DMS 273 (cell line): ENCODE data around the gene PDLIM7.
"Not testable (repeated sequence)": the region's sequence is repeated elsewhere in the genome, so short reads cannot be mapped to it uniquely, and the experiment has no call there.

Source experiments
- DNase-seq: peaks from one replicate; lab custom pipeline; 2025; ENCODE audit not compliant: unreplicated experiment; lab: John Stamatoyannopoulos, UW

The PDLIM7 gene

DNA sequence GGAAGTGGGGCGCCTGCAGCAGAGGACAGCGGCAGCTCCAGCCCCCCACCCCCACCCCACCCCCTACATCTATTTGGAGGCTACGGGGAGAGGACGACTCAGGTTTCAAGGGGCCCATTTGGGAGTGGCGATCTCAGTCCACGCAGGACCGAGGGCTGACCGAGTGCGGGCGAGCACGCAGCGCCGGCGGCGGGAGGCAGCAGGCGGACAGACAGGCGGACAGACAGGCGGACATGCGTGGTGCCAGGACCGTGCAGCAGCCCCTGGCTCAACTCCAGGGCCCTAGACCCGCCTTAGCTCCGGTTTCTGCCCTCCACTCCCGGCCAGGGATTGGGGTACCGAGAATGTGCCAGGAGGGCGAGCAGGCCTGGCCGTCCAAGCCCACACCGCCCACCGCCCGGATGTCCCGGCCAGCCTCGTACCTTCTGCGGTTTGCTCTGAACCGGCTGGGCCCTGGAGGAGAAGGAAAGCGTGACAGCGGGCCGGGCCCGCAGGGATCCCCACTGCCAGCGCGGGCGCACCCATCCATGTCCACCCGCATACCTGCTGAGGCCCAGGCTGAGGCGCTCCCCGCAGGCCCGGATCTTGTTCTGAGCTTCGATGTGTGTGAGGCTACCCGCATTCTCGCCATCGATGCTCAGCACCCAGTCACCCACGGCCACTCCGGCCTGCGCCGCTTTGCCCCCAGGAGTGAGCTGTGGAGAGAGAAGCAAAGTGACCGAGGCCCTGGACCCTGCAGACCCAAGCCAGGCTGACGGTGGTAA, 5.2 kb downstream of the PDLIM7 start:
- no peak for DNase-seq

DNA sequence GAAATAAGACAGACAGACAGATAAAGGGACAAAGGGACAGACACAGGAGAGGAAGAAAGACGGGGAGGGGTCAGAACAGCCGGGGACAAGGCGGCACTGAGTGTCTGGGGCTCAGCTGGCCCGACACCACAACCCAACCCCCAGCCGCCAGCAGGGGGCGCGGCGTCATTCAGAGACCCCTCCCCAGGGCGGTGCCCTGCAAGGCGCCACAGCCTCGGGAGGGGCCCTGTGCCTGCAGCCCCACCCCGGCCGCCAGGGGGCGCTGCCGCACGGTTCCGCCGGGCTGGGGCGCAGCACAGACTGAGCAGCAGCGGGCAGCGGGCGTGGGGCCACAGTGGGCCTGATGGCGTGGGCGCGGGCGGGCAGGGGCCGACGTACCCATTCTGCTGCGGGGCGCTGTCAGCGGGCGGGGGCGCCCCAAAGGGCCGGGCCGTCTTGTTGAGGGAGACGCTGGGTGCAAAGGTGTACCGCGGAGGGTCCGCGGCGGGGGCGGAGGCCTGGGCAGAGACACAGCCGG, 5.9 kb downstream of the PDLIM7 start:
- peak; percentile 51 for DNase-seq

DNA sequence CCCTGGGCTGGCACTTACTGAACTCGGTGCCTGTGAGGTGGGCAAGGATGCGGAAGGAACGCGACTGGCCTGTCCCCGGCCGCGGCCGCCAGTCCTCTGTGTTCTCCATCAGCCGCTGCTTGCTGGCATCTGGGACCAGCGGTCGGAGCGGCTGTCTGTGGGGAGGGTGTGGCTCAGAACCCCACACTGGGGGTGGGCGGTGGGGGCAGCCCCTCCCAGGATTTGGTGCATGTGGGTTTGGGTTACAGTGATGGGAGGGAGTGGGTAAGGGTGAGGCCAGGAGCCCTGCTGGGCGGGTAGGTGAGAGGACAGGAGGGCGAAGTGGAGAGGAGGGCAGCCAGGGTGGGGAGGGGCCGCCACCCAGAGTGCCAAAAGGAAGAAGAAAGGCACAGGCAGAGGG, 6.4 kb downstream of the PDLIM7 start:
- DNase-seq, result no peak

DNA sequence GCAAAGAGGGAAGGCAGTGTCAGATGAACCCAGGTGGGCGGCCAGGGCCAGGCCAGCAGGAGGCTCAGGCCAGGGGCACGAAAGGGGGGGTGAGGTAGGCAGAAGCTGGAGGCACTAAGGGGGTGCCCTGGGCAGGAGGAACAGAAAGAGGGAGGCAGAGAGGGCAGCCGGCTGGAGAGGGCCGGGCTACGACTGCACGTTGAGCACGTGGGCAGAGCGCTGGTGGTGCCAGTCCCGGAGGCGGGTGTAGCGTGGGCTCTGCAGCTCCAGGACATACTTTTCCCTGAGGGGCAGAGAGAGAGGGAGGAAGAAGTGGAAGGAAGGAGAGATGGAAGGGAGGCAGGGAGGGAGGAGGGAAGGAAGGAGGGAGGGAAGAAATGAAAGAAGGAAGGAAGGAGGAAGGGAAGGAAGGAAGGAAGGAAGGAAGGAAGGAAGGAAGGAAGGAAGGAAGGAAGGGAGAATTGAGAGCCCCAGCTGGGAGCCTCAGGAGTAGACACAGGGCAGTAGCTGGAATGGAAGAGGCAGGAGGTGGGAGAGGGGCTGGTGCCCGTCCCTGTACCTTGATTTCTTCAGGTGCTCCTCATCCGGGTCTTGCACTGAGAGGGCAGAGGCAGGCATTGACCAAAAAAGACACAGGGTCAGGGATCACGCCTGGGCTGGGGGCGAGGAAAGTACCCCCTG, 7.0 kb downstream of the PDLIM7 start:
- DNase-seq, result no peak

DNA sequence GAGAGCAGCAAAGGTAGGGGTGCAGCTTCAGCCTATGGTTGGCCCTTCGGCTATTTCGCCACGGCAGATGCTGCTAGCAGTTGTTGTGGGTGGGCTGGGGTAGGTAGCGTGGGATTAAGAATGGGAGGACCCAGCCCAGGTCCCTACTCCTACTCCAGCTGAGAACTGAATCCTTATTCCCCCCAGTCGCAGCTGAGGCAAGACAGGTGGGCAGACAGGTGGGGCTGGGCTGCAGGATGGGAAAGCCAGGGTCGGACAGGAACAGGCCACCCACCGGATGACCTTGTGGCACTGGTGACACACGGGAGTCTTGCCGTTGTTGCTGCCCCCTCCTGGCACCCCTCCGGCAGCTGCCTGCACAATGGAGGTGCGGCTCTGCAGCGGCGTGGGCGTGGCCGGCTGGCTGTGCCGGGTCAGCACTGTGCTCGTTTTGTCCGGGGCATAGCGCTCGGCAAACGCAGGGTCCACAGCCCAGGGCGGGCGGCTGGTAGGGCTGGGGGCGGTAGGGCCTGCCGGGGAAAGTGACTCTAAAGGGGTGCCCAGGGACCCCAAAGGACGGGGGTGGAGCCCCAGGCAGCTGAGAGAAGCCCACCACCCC, 8.2 kb downstream of the PDLIM7 start:
- DNase-seq, result no peak

DNA sequence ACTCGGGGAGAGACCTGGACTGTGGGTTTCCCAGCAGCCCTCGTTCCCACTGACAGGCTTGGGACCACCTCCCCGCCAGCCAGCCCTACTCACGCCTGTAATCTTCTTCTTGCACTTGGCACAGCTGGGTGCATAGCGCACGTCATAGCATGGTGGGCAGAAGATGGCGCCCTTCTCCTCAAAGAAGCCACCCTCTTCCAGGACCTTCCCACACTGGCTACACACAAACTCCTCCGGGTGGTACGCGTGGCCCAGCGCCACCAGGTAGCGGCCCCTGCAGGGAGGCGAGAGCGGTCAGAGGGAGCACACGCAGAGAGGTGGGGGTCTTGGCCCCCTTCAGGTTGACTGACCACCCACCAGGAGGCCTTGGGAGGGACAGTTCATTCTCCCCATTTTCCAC, 9.4 kb downstream of the PDLIM7 start:
- DNase-seq, result no peak

DNA sequence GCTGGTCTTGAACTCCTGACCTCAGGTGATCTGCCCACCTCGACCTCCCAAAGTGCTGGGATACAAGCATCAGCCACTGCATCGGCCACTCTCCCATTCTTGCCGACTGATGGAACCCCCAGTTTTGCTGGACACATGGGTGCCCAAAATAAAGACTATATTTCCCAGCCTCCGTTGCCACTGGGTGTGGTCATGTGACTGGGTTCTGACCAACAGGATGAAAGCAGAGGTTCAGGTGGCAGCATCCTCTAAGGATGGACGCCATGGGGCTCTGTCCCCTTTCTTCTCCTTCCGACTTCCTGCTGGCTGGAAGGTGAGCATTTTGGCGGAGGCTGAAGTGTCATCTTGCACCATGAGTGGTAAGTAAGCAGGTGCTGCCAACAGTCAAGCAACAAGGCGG, 10.3 kb downstream of the PDLIM7 start:
- no peak for DNase-seq

DNA sequence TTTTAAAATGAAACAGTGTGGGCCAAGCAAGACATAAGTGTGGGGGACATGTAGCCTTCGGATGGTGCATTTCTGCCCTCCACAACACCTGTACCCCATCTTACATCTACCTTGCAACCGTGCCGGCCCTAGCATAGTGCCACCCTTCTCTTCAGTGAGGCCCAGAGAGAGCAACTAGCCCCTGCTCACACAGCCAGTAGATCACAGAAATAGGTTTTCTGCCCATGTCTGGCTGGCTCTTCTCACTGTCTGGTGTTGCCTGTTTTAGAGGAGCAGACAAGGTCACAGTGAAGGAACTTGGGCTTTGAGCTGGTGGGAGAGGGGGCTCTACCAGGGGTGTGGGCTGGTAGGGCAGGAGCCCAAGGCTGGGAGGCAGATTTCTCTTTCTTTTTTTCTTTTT, 11.1 kb downstream of the PDLIM7 start:
- DNase-seq, result no peak

DNA sequence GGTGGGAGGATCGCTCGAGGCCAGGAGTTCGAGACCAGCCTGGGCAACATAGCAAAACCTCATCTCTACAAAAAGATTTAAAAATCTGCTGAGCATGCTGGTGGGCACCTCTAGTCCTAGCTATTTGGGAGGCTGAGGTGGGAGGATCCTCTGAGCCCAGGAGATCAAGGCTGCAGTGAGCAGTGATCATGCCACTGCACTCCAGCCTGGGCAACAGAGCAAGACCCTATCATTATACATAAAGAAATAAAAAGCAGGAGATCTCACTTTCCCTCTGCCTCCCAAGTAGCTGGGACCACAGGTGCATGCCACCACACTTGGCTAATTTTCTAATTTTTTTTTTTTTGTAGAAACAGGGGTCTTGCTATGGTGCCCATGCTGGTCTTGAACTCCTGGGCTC, 11.7 kb downstream of the PDLIM7 start:
- not testable (repeated sequence) for DNase-seq

DNA sequence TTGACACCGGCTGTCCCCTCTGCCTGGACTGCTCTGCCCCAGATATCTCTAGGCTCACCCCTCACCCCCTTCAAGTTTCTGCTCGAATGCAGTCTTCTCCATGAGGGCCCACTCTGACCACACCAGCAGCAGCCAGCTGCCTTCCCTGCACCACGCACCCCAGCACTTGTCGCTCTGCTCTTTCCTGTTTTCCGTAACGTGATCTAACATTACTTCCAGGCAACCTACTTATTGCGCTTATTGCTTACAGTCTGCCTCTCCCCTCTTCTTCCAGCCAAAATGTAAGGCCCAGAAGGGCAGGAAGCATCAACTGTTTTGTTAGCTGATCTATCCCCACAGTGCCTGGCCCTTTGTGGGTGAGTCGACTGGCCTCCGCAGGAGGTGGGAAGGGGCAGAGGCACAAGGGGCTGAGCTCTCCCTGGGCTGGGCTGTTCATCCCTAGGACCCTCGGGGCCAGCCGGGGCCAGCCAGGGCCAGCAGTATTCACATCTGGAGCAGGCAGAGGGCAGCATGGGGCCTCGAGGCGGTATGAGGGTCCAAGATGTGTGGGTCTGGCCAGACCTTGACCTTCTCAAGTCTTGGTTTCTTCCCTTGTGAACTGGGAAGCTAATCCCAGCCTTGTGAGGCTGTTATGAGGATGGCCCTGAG, 12.4 kb downstream of the PDLIM7 start:
- peak; percentile 60 for DNase-seq

DNA sequence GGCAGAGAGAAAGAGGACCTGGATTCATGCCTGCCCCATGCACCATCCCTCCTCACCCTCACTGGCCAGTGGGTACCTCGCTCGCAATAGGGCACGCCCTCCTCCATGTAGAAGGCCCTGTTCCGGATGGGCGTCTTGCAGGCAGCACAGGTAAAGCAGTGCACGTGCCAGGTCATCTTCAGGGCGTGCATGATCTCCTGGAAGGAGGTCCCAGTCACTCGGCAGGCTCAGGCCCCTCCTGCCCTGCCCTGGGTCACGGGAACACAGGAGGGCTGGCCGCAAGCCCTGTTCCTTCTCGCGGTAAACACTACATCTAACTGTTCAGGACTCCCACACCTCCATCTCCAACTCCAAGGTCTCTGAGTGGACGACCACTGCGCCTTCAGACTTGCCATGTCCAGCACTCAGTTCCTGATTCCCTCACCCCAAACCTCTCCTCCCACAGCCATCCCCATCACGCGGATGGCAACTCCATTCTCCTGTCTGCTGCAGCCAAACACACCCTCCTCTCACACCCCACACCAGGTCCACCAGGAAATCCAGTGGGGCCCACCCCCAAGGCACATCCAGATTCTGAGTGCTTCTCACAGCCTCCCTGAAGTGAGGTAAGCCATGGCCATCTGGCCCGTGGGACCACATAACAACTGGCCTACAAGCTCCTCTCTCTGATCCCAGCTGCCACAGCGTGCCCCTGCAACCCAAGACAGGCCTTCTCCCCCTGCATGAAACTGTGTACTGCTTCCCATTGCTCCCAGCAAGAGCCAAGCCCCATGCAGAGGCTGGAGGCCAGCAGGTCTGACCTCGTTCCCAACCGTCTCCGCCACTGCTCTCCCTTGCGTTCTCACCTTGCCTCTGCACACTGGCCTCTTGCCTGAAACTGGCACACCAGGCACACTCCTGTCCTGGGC, 13.2 kb downstream of the PDLIM7 start:
- DNase-seq, result peak; percentile 92

DNA sequence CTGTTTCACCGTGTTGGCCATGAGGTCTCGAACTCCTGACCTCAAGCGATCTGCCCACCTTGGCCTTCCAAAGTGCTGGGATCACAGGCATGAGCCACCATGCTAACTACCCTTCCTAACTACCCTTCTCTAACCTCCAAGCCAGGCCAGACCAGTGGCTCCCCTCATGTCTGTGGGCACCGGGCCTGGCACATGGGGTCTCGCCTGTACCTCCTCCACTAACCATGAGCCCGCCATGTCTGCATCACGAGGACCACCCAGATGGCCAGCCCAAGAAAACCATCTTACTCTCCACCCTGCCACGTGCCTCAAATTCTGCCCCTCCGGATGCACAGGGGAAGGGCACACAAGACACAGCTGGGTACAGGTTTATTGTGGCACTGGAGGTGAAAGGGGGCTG, 14.4 kb downstream of the PDLIM7 start:
- DNase-seq, result no peak

DNA sequence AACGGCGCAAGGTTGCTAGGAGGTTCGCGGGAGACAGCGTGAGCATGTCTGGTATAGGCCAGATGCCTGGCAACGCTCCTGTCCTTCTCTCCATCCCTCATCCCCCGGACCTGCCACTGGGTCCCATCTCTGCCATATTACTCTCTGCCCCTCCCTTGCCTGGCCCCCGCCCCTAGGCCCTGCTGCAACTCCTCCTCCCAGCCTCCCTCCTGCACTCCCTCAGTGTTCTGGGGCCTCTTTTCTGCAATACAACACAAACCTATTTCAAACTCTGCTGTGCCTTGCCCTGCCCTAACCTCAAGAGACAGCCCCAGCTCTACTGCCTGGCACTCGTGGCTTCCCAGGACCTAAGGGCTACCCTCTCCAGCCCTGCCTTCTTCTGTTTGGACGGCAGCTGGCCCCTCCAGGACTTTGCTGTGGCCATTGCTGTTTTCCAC, 15.0 kb downstream of the PDLIM7 start:
- no peak for DNase-seq

DNA sequence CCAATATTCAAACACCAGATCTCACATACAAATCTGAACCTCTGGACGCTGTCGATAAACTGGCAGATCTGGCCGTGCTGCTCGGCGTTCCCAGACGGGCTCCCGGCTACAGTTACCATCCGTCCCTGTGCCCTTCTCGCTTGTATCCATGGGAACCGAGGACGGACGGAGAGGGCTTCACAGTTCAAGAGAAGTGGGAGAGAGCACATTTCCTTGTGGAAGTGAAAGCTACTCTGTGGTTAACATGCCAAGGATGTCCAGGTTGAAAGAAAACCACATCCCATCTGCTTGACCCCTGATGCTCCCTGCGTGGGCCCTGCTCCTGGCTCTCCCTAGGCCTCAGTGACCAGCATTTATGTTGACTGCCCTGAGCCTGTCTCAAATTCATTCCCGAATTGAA, 17.6 kb downstream of the PDLIM7 start:
- DNase-seq, result peak; percentile 52

DNA sequence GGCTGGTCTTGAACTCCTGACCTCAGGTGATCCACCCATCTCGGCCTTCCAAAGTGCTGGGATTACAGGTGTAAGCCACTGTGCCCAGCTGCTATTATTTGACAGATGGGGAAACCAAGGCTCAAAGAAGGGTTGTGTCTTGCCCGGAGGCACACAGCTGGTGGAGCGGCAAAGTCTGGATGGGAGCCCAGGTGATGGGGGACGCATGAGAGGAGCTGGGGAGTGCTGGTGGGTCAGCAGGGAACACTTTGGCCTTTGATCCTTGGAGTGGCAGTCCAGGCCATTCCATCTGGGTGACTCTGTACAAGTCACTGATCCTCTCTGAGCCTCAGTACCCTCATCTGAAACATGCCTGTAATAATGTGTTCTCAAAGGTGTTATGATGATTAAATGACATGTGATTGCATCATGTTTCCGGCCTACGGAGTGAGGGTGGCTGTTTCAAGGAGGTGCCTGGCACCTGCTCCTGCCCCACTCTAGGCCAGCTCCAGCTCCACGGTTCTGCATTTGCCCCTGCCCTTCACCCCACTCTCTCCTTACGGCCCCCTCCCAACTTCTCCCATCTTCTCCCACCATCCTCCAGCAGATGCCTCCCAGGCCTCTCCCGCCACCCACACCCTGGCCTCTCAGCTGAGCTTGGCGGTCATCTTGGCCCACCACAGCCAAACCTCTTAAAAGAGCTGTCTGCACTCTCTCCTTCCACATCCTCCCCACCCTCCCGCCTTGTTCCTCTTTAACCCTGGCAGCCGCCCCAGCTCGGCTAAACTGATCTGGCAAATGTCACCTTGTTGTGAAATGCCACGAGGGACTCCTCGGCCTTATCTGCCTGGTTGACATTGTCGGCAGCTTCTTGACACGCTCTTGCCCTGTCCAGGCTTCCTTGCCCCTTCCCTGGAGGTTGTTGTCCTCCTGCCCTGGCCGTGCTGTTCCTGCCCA, 18.4 kb downstream of the PDLIM7 start:
- peak; percentile 68 for DNase-seq

DNA sequence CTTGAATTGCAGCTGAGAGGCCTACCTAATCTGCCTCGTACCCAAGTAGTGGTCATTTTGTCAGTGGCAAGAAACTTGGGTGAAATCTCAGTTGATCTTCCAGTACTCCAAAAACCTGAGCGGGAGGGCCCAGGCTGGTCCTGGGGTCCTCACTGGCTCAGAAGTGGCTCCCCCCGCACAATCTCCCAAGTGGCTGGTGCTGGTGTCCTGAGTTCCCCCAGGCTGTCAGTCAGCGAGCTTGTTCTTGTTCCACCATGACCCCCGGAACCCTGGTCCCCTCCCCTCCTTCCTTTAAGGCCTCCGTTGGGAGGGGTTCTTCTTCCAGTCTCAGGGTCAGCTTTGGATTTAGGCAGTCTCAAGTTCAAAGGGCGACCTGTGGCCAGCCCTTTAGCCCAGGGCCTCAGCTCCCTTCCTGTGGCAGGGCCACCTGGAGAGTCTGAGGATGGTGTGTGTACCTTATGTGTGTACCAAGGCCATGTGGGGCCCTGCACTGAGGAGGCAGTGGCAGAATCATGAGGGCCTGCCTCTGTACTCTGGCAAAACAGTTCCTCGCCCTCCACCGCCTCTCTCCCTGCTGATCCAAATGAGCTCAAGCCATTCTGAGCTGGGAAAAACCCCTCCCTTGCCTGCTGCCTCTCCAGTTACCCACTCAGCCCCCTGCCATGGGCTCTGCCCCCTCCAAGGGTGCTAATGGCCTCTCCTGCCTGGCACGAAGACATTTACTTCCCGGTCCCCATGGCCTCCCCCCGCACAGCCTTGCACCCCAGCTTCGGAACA, 19.5 kb downstream of the PDLIM7 start:
- DNase-seq, result no peak

DNA sequence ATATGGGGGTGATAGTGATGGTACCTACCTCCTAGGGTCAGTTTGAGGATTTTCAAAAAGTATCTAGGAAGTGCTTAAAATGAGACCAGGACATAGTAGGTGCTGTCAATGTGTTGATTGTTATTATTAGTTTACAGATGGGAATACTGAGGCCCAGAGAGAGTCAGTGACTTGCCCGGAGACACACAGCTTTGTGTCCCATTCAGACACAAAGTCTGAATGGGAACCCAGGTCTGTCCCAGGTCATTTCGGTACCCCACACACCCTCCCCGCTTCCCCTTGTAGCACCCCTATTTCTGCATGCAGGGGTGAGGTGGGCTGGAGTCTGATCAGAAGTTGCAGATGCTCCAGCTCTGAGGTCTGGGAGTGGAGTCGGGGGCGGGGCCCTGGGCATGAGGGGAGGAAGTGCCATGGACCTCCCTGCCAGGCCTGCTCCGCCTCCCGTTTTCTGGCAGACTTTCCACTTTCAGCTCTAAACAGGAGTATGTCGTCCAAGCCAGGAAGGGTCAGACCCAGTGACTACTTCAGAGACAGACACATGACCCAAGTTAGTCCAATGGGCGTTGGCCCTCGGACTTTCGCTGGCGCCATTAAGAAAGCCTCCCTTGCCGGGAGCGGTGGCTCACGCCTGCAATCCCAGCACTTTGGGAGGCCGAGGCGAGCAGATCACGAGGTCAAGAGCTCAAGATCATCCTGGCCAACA, 20.7 kb downstream of the PDLIM7 start:
- DNase-seq, result no peak
